ENCODE data around the gene DCAF17.

DNA sequence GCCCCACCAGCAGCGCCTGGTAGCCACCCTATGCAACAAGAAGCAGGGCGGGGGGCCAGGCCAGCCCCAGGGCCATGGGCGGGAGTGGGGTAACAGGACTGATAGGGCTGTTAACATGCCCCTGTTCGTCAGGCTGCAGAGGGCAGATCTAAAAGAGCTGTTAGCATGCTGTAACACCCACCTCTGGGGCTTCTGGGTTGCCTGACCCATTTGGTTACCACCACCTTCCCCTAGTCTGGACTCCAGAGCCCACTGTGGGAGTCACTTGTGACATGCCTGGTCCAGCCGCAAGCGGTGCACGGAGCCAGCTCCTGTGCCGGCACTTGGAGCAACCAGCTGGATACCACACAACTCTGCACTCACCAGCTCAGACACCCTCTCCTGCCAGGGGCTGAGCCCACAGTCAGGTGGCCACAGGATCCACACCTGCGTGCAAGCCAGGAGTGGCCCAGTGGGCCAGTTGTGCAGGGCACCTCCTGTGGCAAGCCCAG, 2.3 kb upstream of the DCAF17 start:
- TF ChIP-seq CTCF (IDR thresholded peaks at IDR 0.05) (no peak), POLR2A (IDR thresholded peaks at IDR 0.05) (no peak)
